ENCODE results near the gene CYTH4.

The CYTH4 gene

GRCh38 chr22:37331856-37332536, 49.7 kb downstream of the CYTH4 start:
- DNase-seq, result no peak

- no peak for DNase-seq
Measured at GRCh38 chr22:37333724-37334460, 51.6 kb downstream of the CYTH4 start.

DNA sequence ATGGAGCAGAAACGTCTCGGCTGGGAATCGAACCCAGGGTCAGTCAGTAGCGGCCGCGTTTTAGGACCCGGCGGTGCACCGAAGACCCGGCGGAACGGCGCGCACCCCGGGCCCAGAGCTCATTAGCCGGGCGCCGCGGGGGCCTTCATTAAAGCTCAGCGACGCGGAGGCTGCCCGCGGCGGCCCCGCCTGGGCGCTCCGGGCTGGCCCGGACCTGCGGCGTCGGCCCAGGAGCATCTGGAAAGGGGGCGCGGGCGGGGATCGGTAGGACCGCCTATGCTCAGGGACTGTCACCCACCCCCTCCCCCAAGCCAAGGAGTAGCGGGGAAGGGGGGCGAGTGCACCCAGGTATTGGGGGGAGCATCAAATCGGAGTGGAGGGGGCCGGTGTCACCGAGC, 52.2 kb downstream of the CYTH4 start:
- DNase-seq, result no peak

GRCh38 chr22:37334859-37335805, 52.8 kb downstream of the CYTH4 start:
- DNase-seq, result no peak

GRCh38 chr22:37335806-37336199, 53.5 kb downstream of the CYTH4 start:
- no peak for DNase-seq

GRCh38 chr22:37336579-37336978, 54.3 kb downstream of the CYTH4 start:
- no peak for DNase-seq

DNA sequence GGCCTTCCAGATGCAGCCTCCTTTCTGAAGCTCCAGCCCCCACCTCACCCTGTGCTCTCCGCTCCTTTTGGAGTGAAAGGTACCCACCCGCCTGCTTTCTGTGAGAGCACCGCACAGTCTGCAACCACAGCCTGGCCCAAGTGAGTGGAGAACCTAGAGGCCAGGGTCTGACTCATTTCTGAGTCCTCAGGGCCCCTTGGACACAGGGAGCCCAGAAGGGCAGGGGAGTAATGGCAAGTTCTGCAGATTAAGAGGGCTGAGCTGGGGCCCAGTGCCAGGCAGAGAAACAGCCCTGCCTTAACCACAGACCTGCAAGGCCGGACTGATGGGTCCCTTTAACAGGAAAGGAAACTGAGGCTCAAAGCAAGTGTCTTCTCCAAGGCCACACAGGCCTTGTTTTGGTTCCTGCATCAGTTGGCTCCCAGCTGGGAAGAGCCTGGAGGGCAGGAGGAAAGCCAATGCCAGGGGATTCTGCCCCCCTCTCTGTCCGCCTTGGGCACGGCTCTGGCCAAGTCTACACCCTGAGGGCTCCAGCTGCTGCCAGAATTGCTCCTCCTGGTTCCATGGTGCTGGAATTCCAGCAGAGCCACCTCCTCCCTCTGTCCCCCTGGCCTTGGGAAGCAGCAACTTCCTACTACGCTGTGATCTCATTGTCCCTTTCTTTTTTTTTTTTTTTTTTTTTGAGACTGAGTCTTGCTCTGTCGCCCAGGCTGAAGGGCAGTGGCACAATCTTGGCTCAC, 55.1 kb downstream of the CYTH4 start:
- no peak for DNase-seq

- no peak for DNase-seq
Measured at GRCh38 chr22:37338539-37339246, 56.4 kb downstream of the CYTH4 start.

DNA sequence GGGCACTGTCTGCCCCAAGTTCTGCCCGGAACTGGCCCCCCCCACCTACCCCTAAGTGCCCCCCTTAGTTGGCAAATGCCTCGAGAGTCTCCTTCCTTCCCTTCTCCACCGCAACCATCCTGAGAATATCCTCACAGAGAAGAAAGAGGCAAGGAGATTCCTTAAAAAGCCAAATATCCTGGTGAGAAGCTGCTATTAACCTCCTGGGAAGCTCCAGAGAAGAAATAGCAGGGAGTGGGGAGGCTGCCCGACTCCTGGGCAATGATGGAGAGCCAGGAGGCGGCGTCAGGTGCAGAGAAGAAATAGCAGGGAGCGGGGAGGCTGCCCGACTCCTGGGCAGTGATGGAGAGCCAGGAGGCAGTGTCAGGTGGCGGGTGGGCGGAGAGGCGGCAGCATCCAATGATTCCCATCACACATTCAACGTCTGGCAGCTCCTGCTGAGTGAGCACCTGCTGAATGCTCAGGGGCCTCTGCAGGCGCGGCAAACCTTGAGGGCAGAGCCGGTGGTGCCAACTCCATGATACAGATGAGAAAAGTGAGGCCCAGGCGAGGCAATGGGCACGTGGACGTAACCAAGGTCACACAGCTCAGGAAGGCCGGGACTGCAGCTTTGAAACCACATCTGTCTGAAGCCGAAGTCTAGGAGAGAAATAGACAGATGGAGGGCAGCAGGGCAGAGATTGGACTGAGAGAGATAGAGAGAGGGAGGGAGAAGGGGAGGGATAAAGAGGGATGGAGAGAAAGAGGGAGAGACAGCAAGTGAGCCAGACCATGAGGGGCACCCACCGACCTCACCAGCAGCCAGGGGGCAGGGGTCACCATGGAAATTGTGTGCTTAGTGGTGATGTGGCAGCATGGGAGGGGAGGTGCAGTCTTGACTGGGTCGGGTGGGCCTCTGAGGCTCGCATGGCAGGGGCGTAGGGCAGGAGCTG, 58.3 kb downstream of the CYTH4 start:
- DNase-seq, result no peak

DNA sequence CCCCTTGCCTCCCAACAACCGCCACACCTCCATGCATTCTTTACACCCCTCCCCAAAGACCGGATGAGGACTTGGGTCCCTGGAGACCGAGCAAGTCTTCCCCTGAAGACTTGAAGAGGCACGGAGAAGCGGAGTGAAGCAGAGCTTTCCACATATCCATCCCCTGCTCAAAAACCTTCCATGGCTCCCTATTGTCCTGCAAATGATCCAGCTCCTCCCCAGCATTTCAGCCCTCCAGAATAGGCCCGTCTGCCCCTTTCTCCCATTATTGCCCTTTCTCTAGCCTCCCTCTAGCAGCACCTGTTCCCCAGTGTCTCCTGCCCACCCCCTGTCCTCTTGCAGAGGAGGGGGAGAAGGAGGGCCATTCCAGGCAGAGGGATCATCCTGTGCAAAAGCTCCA, 59.8 kb downstream of the CYTH4 start:
- DNase-seq, result no peak

GRCh38 chr22:37343348-37343747, 61.0 kb downstream of the CYTH4 start:
- DNase-seq, result no peak

- no peak for DNase-seq
Measured at GRCh38 chr22:37343863-37344734, 61.8 kb downstream of the CYTH4 start.

DNA sequence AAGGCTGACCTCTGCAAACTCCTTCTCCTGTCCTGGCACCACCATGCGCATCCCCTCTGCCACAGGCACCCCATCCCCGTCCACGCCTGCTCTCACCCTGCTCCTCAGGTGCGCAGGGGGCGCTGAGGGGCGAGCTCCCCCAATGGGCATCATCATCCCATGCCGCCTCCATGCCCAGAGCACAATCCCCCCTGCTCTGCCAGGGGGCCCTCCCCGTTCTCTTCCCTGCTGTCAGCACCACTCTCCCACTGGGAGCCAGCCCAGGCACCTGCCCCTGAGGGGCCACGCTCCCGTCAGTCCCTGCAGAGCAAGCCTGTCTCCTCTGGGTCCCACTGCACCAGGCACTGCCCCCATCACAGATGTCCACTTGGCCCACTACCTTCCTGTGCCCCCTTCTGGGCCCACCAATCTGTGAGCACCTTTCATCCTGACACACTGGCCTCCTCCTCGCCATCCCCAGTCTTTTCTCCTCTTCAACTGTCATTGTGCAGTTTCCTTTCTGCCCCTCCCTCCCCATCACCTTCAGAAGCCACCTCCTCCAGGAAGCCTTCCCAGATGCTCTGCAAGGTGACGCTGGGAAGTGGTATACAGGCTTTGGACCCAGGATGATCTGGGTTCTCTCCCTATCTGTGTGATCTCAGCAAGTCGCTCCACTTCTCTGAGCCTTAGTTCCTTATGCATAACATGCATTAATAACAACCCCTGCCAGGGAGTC, 62.6 kb downstream of the CYTH4 start:
- no peak for DNase-seq

DNA sequence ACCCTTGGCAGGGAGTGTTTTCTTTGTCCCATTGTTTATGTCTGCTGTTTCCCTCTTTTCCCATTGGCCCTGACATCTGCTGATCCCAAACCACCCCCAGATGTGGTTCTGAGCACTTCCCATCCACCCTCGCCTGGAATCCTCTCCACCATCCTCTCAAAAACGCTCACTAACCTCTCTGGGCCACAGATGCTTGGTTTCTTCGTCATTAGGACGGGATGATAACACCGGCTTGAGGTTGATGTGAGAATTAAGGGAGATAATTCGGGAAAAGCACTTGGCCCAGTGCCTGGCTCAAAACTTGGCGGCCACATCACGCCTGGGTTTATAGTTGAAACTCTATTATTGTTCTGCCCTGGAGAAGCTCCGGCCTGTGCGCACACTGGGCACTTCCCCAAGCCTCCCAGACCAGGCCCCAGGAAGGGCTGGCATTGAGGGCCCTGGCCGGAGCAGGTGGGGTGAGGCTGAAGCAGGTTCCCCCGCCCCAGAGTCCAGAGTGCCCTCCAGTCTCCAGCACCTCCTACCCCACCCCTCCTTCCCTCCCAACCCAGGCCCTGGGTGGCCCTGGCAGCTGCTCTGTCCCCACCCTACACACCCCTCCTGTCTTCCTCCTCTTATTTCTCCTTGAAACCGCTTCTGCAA, 63.7 kb downstream of the CYTH4 start:
- no peak for DNase-seq

DNA sequence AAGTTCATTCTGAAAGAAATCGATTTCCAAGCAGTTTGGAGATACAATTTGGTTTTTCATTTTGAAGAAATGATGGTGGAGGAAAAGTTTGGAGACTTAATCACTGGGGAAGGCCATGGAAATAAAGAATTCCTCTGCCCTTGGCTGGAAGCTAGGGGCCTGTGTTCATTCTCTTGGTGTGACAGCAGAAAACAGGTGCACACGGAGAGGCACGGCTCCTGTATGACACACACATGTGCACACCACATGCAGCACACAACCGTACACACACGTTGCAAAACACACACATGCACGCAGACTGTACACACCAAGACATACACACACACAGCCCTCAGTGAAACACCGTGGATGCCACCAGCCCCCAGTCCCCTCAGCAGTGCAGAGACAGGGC, 64.2 kb downstream of the CYTH4 start:
- DNase-seq, result no peak

GRCh38 chr22:37349043-37349814, 66.9 kb downstream of the CYTH4 start:
- DNase-seq, result no peak

- no peak for DNase-seq
Measured at GRCh38 chr22:37351232-37351631, 68.9 kb downstream of the CYTH4 start.

- no peak for DNase-seq
Measured at GRCh38 chr22:37352481-37352880, 70.2 kb downstream of the CYTH4 start.
